HEK293 (cell line): Measurements from ENCODE around the gene FAM171A2.

Experiments used
- CTCF ChIA-PET: fragments of 350-600 bp; formaldehyde crosslinking; extraction: SDS; loops from one replicate; lab custom pipeline; 2021; ENCODE audit warnings: antibody characterized with exemption; lab: Yijun Ruan, JAX
- POLR2A ChIA-PET: fragments of 300-600 bp; formaldehyde crosslinking; extraction: SDS; loops from one replicate; lab custom pipeline; 2020; ENCODE audit warnings: antibody characterized with exemption, inconsistent platforms; lab: Yijun Ruan, JAX
- H3K27ac ChIP-seq: fragments of 200-500 bp; sonication (Bioruptor generic); 2 replicates; pipeline ENCODE4 v1.5.1; 2014; ENCODE audit warnings: low read depth, low read length, control low read depth, inconsistent platforms; ENCODE audit errors: extremely low read depth
- H3K36me3 ChIP-seq, 2 experiments: fragments of 200-500 bp in 1 of 2; sonication (Bioruptor generic) in 1 of 2; 1 replicate in 1 of 2; 2 replicates in 1 of 2; pipeline ENCODE4 v1.5.1; 2014 to 2017; ENCODE audit warnings: inconsistent platforms in 2 of 2, low read length in 2 of 2; ENCODE audit not compliant: control insufficient read depth in 2 of 2, insufficient read depth in 1 of 2
- H3K4me1 ChIP-seq: fragments of 200-500 bp; sonication (Bioruptor generic); 2 replicates; pipeline ENCODE4 v1.5.1; 2014; ENCODE audit warnings: mild to moderate bottlenecking, low read length, inconsistent platforms; ENCODE audit not compliant: control insufficient read depth, insufficient read depth
- H3K4me3 ChIP-seq: 2 replicates; pipeline ENCODE4 v1.5.1; 2011; ENCODE audit warnings: low read depth, mild to moderate bottlenecking, control low read depth, low read length, moderate library complexity
- H3K9me3 ChIP-seq: fragments of 200-500 bp; sonication (Bioruptor generic); 2 replicates; pipeline ENCODE4 v1.5.1; 2014; ENCODE audit warnings: low read depth, low read length, inconsistent platforms; ENCODE audit not compliant: control insufficient read depth, insufficient read depth
- BCL11B ChIP-seq: fragments of 450-650 bp; formaldehyde crosslinking; IDR thresholded peaks from 2 replicates; pipeline ENCODE4 v1.5.1; 2016; ENCODE audit warnings: low read depth, missing biosample characterization, missing genetic modification characterization
- KLF16 ChIP-seq: fragments of 450-650 bp; formaldehyde crosslinking; IDR thresholded peaks from 2 replicates; pipeline ENCODE4 v1.5.1; 2017; ENCODE audit warnings: missing biosample characterization, missing genetic modification characterization
- TRIM28 ChIP-seq: IDR thresholded peaks from 2 replicates; pipeline ENCODE4 v1.6.1; 2011; ENCODE audit warnings: low read length, control low read depth, borderline replicate concordance
- ZBTB44 ChIP-seq: fragments of 450-650 bp; IDR thresholded peaks from 2 replicates; pipeline ENCODE4 v1.5.1; 2018; ENCODE audit warnings: missing biosample characterization, mild to moderate bottlenecking, missing genetic modification characterization
- ZEB2 ChIP-seq: fragments of 450-650 bp; formaldehyde crosslinking; IDR thresholded peaks from 2 replicates; pipeline ENCODE4 v1.5.1; 2016; ENCODE audit warnings: missing biosample characterization, missing genetic modification characterization
- ZNF19 ChIP-seq: fragments of 450-650 bp; formaldehyde crosslinking; IDR thresholded peaks from 2 replicates; pipeline ENCODE4; 2016; ENCODE audit warnings: missing biosample characterization, missing genetic modification characterization, low read depth
- ZNF2 ChIP-seq: fragments of 450-650 bp; formaldehyde crosslinking; IDR thresholded peaks from 2 replicates; pipeline ENCODE4 v1.5.1; 2016; ENCODE audit warnings: missing biosample characterization, missing genetic modification characterization
- ZNF202 ChIP-seq: fragments of 450-650 bp; formaldehyde crosslinking; IDR thresholded peaks from 2 replicates; pipeline ENCODE4 v1.5.1; 2016; ENCODE audit warnings: missing biosample characterization, missing genetic modification characterization, borderline replicate concordance
- ZNF214 ChIP-seq: fragments of 450-650 bp; formaldehyde crosslinking; IDR thresholded peaks from 2 replicates; pipeline ENCODE4 v1.5.1; 2017; ENCODE audit warnings: missing biosample characterization, mild to moderate bottlenecking, missing genetic modification characterization, borderline replicate concordance
- ZNF221 ChIP-seq: fragments of 450-650 bp; formaldehyde crosslinking; IDR thresholded peaks from 2 replicates; pipeline ENCODE4 v1.5.1; 2017; ENCODE audit warnings: missing biosample characterization, missing genetic modification characterization, borderline replicate concordance
- ZNF292 ChIP-seq: fragments of 450-650 bp; formaldehyde crosslinking; IDR thresholded peaks from 2 replicates; pipeline ENCODE4 v1.5.1; 2016; ENCODE audit warnings: low read depth, missing biosample characterization, missing genetic modification characterization, borderline replicate concordance
- ZNF404 ChIP-seq: fragments of 450-650 bp; formaldehyde crosslinking; IDR thresholded peaks from 2 replicates; pipeline ENCODE4 v1.5.1; 2017; ENCODE audit warnings: missing biosample characterization, missing genetic modification characterization
- ZNF48 ChIP-seq: fragments of 450-650 bp; formaldehyde crosslinking; IDR thresholded peaks from 2 replicates; pipeline ENCODE4 v1.5.1; 2016; ENCODE audit warnings: missing biosample characterization, missing genetic modification characterization
- ZNF549 ChIP-seq: fragments of 450-650 bp; IDR thresholded peaks from 2 replicates; pipeline ENCODE4 v1.5.1; 2018; ENCODE audit warnings: missing biosample characterization, missing genetic modification characterization, mild to moderate bottlenecking, inconsistent platforms, moderate library complexity
- ZNF555 ChIP-seq: fragments of 450-650 bp; formaldehyde crosslinking; conservative IDR thresholded peaks from 2 replicates; pipeline ENCODE4 v1.5.1; 2017; ENCODE audit warnings: missing biosample characterization, mild to moderate bottlenecking, missing genetic modification characterization, inconsistent platforms
- ZNF596 ChIP-seq: fragments of 450-650 bp; IDR thresholded peaks from 2 replicates; pipeline ENCODE4 v1.5.0; 2018; ENCODE audit warnings: missing biosample characterization, mild to moderate bottlenecking, missing genetic modification characterization, moderate library complexity
- ZNF600 ChIP-seq: fragments of 450-650 bp; formaldehyde crosslinking; IDR thresholded peaks from 2 replicates; pipeline ENCODE4 v1.5.1; 2016; ENCODE audit warnings: missing biosample characterization, missing genetic modification characterization
- ZNF626 ChIP-seq: fragments of 450-650 bp; sonication (Bioruptor Pico); formaldehyde crosslinking; IDR thresholded peaks from 2 replicates; pipeline ENCODE4 v1.5.1; 2018; ENCODE audit warnings: missing biosample characterization, missing genetic modification characterization, inconsistent platforms
- ZNF768 ChIP-seq: fragments of 450-650 bp; formaldehyde crosslinking; IDR thresholded peaks from 2 replicates; pipeline ENCODE4 v1.5.1; 2018; ENCODE audit warnings: missing biosample characterization, mild to moderate bottlenecking, missing genetic modification characterization
- ZNF791 ChIP-seq: fragments of 450-650 bp; formaldehyde crosslinking; IDR thresholded peaks from 2 replicates; pipeline ENCODE4 v1.5.1; 2016; ENCODE audit warnings: missing biosample characterization, missing genetic modification characterization
- ZNF792 ChIP-seq: fragments of 450-650 bp; formaldehyde crosslinking; IDR thresholded peaks from 2 replicates; pipeline ENCODE4 v1.5.1; 2016; ENCODE audit warnings: missing biosample characterization, missing genetic modification characterization
- TF ChIP-seq, protein P1 (sequence below): fragments of 450-650 bp; formaldehyde crosslinking; IDR thresholded peaks from 2 replicates; pipeline ENCODE4 v1.5.1; 2016; ENCODE audit warnings: missing biosample characterization, missing genetic modification characterization
- TF ChIP-seq, protein P2 (sequence below): fragments of 450-650 bp; formaldehyde crosslinking; IDR thresholded peaks from 2 replicates; pipeline ENCODE4 v1.5.1; 2017; ENCODE audit warnings: missing biosample characterization, missing genetic modification characterization
- TF ChIP-seq, protein P3 (sequence below): IDR thresholded peaks from 2 replicates; pipeline ENCODE4 v1.6.1; 2011; ENCODE audit warnings: mild to moderate bottlenecking, low read depth, low read length, borderline replicate concordance
- TF ChIP-seq, protein P4 (sequence below): sonication (generic); formaldehyde crosslinking; IDR thresholded peaks from 2 replicates; pipeline ENCODE4 v1.8.1; 2022; ENCODE audit warnings: mild to moderate bottlenecking, moderate library complexity, missing genetic modification reagents
- TF ChIP-seq, protein P5 (sequence below): fragments of 450-650 bp; formaldehyde crosslinking; IDR thresholded peaks from 2 replicates; pipeline ENCODE4 v1.5.1; 2016; ENCODE audit warnings: missing biosample characterization, missing genetic modification characterization

The FAM171A2 gene

DNA sequence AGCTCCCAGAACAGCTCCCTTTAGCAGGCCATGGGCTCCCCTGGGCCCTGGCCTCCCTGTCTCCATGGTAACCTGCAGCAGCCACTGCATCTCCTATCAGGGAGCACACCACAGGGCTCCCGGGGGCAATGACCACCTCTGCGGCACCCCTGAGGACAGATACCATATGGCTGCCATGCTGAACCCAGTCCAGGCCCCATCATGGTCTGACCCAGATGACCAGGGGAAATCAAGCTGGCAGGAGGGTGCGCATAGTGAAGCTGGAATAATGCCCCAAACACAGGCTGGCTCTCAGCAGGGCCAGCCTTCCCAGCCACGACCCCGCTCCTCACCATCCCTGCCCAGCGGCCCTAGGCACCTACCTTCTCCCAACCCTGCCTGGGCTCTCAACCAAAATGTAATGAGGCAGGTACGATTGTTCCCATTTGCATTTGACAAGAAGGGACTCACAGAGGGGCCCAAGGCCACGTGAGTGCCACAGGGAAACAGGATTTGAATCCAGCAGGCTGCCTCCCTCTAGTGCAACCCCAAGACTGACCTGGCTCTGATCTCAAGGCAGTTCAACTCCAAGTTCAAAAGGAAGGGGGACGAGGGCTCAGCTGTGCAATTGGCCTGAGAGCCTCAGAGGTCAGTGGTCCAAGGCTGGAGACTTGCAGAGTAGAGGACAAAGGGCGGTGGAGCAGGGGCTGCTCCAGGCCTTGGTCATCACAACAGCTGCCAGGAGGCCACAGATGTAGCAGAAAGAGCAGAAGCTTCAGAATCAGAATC is 52.9 kb downstream of the FAM171A2 start:
- Histone ChIP-seq H3K9me3 (no peaks in the 10 kb centered on the region), H3K27ac (no peak overlapping the region), H3K4me3 (no peak overlapping the region), H3K4me1 (peaks cover 7% of the 10 kb centered on the region; the same call in 1 of the 2 replicates), H3K36me3 (no peaks in the 10 kb centered on the region)
- no peak for TF ChIP-seq ZNF600 (tag by site-specific recombination)
- no peak for TF ChIP-seq ZNF792
- no peak for TF ChIP-seq ZNF48 (tag by site-specific recombination)
- TF ChIP-seq ZNF292 (tag by site-specific recombination) = no peak
- TF ChIP-seq ZNF19 (tag by site-specific recombination) = no peak
- no peak for TF ChIP-seq ZNF768 (tag by site-specific recombination)
- no peak for TF ChIP-seq ZNF626 (tag by site-specific recombination)
- no peak for TF ChIP-seq ZNF791 (tag by site-specific recombination)
- TF ChIP-seq ZNF221 = no peak
- no peak for TF ChIP-seq ZNF549 (tag by site-specific recombination)
- TF ChIP-seq ZNF555 = no peak
- TF ChIP-seq ZBTB44 (tag by site-specific recombination) = no peak
- no peak for TF ChIP-seq ZNF596 (tag by site-specific recombination)
- no peak for TF ChIP-seq ZNF2 (tag by site-specific recombination)
- no peak for TF ChIP-seq TRIM28
- TF ChIP-seq, protein P1, sequence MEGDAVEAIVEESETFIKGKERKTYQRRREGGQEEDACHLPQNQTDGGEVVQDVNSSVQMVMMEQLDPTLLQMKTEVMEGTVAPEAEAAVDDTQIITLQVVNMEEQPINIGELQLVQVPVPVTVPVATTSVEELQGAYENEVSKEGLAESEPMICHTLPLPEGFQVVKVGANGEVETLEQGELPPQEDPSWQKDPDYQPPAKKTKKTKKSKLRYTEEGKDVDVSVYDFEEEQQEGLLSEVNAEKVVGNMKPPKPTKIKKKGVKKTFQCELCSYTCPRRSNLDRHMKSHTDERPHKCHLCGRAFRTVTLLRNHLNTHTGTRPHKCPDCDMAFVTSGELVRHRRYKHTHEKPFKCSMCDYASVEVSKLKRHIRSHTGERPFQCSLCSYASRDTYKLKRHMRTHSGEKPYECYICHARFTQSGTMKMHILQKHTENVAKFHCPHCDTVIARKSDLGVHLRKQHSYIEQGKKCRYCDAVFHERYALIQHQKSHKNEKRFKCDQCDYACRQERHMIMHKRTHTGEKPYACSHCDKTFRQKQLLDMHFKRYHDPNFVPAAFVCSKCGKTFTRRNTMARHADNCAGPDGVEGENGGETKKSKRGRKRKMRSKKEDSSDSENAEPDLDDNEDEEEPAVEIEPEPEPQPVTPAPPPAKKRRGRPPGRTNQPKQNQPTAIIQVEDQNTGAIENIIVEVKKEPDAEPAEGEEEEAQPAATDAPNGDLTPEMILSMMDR = no peak
- TF ChIP-seq ZNF202 (tag by site-specific recombination) = no peak
- CTCF ChIA-PET = interaction anchor here (0.7 kb wide), 1 partner anchor 88 kb away, joined by 3 read pairs; no protein-coding TSS in a partner anchor
- POLR2A ChIA-PET = no interaction called here

DNA sequence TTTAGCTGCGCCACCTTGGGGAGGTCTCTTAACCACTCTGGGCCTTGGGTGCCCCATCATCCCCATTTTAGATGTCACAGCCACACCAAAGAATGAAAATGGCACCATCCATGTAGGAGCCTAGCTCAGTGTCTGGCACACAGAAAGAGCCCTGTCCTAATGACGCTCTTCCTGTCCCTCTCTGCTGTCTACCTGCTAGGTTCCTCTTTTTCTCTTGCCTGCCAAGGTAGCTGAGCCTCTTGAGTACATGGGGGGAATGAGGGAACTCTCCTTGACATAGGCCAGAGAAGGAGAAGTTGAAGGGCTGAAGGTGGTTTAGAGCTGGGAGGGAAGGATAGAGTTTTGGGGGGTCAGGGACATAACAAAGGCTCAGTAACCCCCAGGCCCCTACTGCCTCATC is 53.5 kb downstream of the FAM171A2 start:
- no peak overlapping the region for H3K4me3 ChIP-seq
- peaks cover 7% of the 10 kb centered on the region; the same call in 1 of the 2 replicates for H3K4me1 ChIP-seq
- no peaks in the 10 kb centered on the region for H3K9me3 ChIP-seq
- H3K36me3 ChIP-seq = no peaks in the 10 kb centered on the region
- no peak overlapping the region for H3K27ac ChIP-seq
- POLR2A ChIA-PET = interaction anchor here (0.9 kb wide), 1 partner anchor 110 kb away, joined by 9 read pairs; the partner anchor contains the start of gene ATXN7L3
- CTCF ChIA-PET = interaction anchor here (0.7 to 0.9 kb wide), 2 partner anchors 87 to 109 kb away, joined by 3 to 4 read pairs; no protein-coding TSS in a partner anchor
- TF ChIP-seq, protein P2, sequence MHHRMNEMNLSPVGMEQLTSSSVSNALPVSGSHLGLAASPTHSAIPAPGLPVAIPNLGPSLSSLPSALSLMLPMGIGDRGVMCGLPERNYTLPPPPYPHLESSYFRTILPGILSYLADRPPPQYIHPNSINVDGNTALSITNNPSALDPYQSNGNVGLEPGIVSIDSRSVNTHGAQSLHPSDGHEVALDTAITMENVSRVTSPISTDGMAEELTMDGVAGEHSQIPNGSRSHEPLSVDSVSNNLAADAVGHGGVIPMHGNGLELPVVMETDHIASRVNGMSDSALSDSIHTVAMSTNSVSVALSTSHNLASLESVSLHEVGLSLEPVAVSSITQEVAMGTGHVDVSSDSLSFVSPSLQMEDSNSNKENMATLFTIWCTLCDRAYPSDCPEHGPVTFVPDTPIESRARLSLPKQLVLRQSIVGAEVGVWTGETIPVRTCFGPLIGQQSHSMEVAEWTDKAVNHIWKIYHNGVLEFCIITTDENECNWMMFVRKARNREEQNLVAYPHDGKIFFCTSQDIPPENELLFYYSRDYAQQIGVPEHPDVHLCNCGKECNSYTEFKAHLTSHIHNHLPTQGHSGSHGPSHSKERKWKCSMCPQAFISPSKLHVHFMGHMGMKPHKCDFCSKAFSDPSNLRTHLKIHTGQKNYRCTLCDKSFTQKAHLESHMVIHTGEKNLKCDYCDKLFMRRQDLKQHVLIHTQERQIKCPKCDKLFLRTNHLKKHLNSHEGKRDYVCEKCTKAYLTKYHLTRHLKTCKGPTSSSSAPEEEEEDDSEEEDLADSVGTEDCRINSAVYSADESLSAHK = no peak
- no peak for TF ChIP-seq ZNF214 (tag by site-specific recombination)
- no peak for TF ChIP-seq BCL11B (tag by site-specific recombination)
- TF ChIP-seq, protein P3, sequence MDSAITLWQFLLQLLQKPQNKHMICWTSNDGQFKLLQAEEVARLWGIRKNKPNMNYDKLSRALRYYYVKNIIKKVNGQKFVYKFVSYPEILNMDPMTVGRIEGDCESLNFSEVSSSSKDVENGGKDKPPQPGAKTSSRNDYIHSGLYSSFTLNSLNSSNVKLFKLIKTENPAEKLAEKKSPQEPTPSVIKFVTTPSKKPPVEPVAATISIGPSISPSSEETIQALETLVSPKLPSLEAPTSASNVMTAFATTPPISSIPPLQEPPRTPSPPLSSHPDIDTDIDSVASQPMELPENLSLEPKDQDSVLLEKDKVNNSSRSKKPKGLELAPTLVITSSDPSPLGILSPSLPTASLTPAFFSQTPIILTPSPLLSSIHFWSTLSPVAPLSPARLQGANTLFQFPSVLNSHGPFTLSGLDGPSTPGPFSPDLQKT = no peak
- no peak for TF ChIP-seq ZEB2 (tag by site-specific recombination)
- TF ChIP-seq, protein P4, sequence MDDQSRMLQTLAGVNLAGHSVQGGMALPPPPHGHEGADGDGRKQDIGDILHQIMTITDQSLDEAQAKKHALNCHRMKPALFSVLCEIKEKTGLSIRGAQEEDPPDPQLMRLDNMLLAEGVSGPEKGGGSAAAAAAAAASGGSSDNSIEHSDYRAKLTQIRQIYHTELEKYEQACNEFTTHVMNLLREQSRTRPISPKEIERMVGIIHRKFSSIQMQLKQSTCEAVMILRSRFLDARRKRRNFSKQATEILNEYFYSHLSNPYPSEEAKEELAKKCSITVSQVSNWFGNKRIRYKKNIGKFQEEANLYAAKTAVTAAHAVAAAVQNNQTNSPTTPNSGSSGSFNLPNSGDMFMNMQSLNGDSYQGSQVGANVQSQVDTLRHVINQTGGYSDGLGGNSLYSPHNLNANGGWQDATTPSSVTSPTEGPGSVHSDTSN (CRISPR knock-in tag) = no peak
- no peak for TF ChIP-seq KLF16
- no peak for TF ChIP-seq ZNF404 (tag by site-specific recombination)
- no peak for TF ChIP-seq ZNF600 (tag by site-specific recombination)
- no peak for TF ChIP-seq ZNF292 (tag by site-specific recombination)
- TF ChIP-seq, protein P5, sequence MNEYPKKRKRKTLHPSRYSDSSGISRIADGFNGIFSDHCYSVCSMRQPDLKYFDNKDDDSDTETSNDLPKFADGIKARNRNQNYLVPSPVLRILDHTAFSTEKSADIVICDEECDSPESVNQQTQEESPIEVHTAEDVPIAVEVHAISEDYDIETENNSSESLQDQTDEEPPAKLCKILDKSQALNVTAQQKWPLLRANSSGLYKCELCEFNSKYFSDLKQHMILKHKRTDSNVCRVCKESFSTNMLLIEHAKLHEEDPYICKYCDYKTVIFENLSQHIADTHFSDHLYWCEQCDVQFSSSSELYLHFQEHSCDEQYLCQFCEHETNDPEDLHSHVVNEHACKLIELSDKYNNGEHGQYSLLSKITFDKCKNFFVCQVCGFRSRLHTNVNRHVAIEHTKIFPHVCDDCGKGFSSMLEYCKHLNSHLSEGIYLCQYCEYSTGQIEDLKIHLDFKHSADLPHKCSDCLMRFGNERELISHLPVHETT (tag by site-specific recombination) = no peak
